Keratinocyte (primary cell): ENCODE results near the gene LGALS16. TPM values are rescaled to one million over a fixed set of nuclear protein-coding genes. Genes with fewer than 3 reads are reported as not detected.
A peak's percentile ranks its signal among the peaks of the same experiment; 100 is the strongest.
"Not testable (repeated sequence)": the region's sequence is repeated elsewhere in the genome, so short reads cannot be mapped to it uniquely, and the experiment has no call there.

Experiments used
- DNase-seq: peaks from one replicate; pipeline ENCODE4 v3.0.0-alpha.2; 2011; ENCODE audit warnings: low read depth, missing footprints, low spot score
- FAIRE-seq: peaks from 2 replicates; lab custom pipeline; 2011; peaks lifted over from hg19 to GRCh38; lab: Jason Lieb, UNC
- H2AFZ ChIP-seq: 2 replicates; pipeline ENCODE4 v1.6.0; 2012; ENCODE audit warnings: low read length, control low read depth, inconsistent platforms; ENCODE audit not compliant: control insufficient read depth
- H3K27ac ChIP-seq: 2 replicates; pipeline ENCODE4 v1.5.1; 2011; ENCODE audit warnings: low read length; ENCODE audit not compliant: control insufficient read depth, insufficient read depth
- H3K27me3 ChIP-seq: 3 replicates; pipeline ENCODE4 v1.6.0; 2011; ENCODE audit warnings: low read length; ENCODE audit not compliant: control insufficient read depth, insufficient read depth; ENCODE audit errors: extremely low read depth
- H3K36me3 ChIP-seq, 2 experiments: 2 replicates in 1 of 2; 3 replicates in 1 of 2; pipeline ENCODE4 v1.5.1; 2011; ENCODE audit warnings: low read length in 2 of 2, mild to moderate bottlenecking in 1 of 2; ENCODE audit not compliant: control insufficient read depth in 2 of 2, insufficient read depth in 2 of 2; ENCODE audit errors: extremely low read depth in 1 of 2
- H3K4me1 ChIP-seq: 3 replicates; pipeline ENCODE4 v1.5.1; 2011; ENCODE audit warnings: low read length; ENCODE audit not compliant: control insufficient read depth, insufficient read depth; ENCODE audit errors: extremely low read depth
- H3K4me2 ChIP-seq: 3 replicates; pipeline ENCODE4 v1.6.0; 2011; ENCODE audit warnings: low read depth, low read length; ENCODE audit not compliant: control insufficient read depth, insufficient read depth; ENCODE audit errors: extremely low read depth
- H3K4me3 ChIP-seq, 3 experiments: fragments of 200-600 bp in 1 of 3; sonication (generic) in 1 of 3; 2 replicates in 2 of 3; 3 replicates in 1 of 3; pipeline ENCODE4 v1.5.1; 2011 to 2016; ENCODE audit warnings: low read length in 3 of 3, mild to moderate bottlenecking in 3 of 3, control low read depth in 2 of 3, inconsistent platforms in 1 of 3, low read depth in 1 of 3, mixed read lengths in 1 of 3, mixed run types in 1 of 3, moderate library complexity in 1 of 3; ENCODE audit not compliant: control insufficient read depth in 2 of 3, insufficient read depth in 2 of 3; ENCODE audit errors: extremely low read depth in 1 of 3
- H3K79me2 ChIP-seq: 2 replicates; pipeline ENCODE4 v1.6.0; 2012; ENCODE audit warnings: low read length; ENCODE audit not compliant: control insufficient read depth, insufficient read depth
- H3K9ac ChIP-seq: 3 replicates; pipeline ENCODE4 v1.6.0; 2011; ENCODE audit warnings: low read length; ENCODE audit not compliant: control insufficient read depth, insufficient read depth; ENCODE audit errors: extremely low read depth
- H3K9me1 ChIP-seq: 3 replicates; pipeline ENCODE4 v1.6.0; 2011; ENCODE audit warnings: low read length; ENCODE audit not compliant: control insufficient read depth, insufficient read depth; ENCODE audit errors: extremely low read depth
- H3K9me3 ChIP-seq: 2 replicates; pipeline ENCODE4 v1.5.1; 2012; ENCODE audit warnings: low read depth, low read length; ENCODE audit not compliant: control insufficient read depth
- H4K20me1 ChIP-seq: 3 replicates; pipeline ENCODE4 v1.6.0; 2011; ENCODE audit warnings: low read length; ENCODE audit not compliant: control insufficient read depth, insufficient read depth; ENCODE audit errors: extremely low read depth
- CTCF ChIP-seq, 3 experiments: IDR thresholded peaks in 1 of 3; conservative IDR thresholded peaks in 1 of 3; optimal IDR thresholded peaks in 1 of 3; 2 replicates in 2 of 3; 3 replicates in 1 of 3; pipeline versions ENCODE3 to v1.5.1; 2011; ENCODE audit warnings: low read length in 3 of 3, mild to moderate bottlenecking in 3 of 3, moderate library complexity in 2 of 3, control low read depth in 1 of 3, inconsistent platforms in 1 of 3; ENCODE audit not compliant: insufficient read depth in 2 of 3; ENCODE audit errors: extremely low read depth in 1 of 3
- EZH2 ChIP-seq: IDR thresholded peaks from one replicate; pipeline ENCODE4 v1.6.1; 2012; ENCODE audit warnings: inconsistent platforms, mild to moderate bottlenecking, low read length, moderate library complexity
- dilution Hi-C: fragments of 300-500 bp; cut with MboI; formaldehyde crosslinking; loops from one replicate; pipeline ENCODE4 v1.7.0; 2020; ENCODE audit warnings: low sequenced_read_pairs; ENCODE audit not compliant: extremely low pct_ligation_motif_present
- polyA plus RNA-seq, 5 experiments: library from polyadenylated mRNA; depleted of rRNA in 3 of 5; stranded (reverse) in 3 of 5; stranded (forward) in 1 of 5; unstranded in 1 of 5; fragments of >200 nt; gene quantifications; 1 replicate in 1 of 5; 2 replicates in 3 of 5; 3 replicates in 1 of 5; pipeline versions ENCODE4 v1.2.1 to v1.2.3, GENCODE V29; 2011 to 2012; ENCODE audit warnings: missing spikeins in 2 of 5, low read depth in 1 of 5, low replicate concordance in 1 of 5

Gene LGALS16
- polyA plus RNA-seq, 1 donor (not counting 4 experiments of a cell fraction or from before 2014, with no cell fraction given): not detected

DNA sequence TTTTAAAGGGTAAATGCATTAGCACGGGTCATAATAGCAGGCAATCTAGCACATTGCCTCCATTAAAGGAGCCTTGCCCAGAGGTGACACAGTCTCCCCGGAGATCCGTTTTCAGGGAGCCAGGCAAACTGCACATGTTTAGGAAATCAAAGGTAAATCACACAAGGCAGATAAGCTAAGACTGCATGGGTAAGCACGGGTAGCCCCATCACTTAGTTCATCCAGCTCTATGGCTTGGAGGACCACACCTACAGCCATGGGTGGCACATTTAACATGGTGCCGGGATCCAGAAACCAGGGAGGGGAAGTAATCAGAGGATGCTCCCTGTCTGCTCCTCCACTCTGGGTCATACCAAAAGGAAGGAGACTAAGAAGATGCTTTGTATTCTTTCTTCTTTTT lies 16.8 kb downstream of the LGALS16 start:
- no peaks in the 10 kb centered on the region for H4K20me1 ChIP-seq
- no peaks in the 10 kb centered on the region for H3K27me3 ChIP-seq
- FAIRE-seq (no peak), DNase-seq (no peak)
- no peaks in the 10 kb centered on the region for H3K79me2 ChIP-seq
- H3K4me3 ChIP-seq: no peak overlapping the region
- dilution Hi-C loops: no loop called here
- no peak overlapping the region for H3K27ac ChIP-seq
- no peaks in the 10 kb centered on the region for H3K9me3 ChIP-seq
- H3K36me3 ChIP-seq: no peaks in the 10 kb centered on the region
- TF ChIP-seq EZH2 (no peak), CTCF (optimal IDR thresholded peaks at IDR 0.05 in 1 of 3, IDR thresholded peaks at IDR 0.05 in 1 of 3, conservative IDR thresholded peaks at IDR 0.05 in 1 of 3; ENCODE audit: extremely low read depth in 1 of 3, insufficient read depth in 2 of 3, low read length in 3 of 3) (no peak)
- no peak overlapping the region for H3K9ac ChIP-seq
- no peaks in the 10 kb centered on the region for H3K9me1 ChIP-seq
- H3K4me1 ChIP-seq: no peaks in the 10 kb centered on the region
- no peak overlapping the region for H3K4me2 ChIP-seq
- H2AFZ ChIP-seq: no peak overlapping the region

DNA sequence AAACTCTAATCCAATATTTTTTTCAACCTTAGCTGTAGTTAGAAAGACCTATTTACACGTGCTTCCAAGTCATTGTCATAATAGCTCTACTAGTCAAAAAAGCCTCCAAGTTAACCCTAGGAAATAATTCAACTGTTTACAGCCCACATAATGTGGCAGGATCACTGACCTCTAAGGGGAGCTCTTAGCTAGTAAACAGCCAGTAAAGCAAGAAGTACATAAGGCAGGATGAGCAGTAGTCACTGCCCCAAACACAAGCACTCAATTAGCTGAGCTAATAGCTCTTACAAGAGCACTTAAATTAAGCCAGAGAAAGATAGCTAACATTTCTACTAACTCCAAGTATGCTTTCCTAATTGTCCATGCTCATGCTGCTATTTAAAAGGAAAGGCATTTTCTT lies 18.1 kb downstream of the LGALS16 start:
- H3K4me3 ChIP-seq, H4K20me1 ChIP-seq, H3K27ac ChIP-seq, H3K79me2 ChIP-seq, H3K36me3 ChIP-seq, FAIRE-seq, DNase-seq, H3K9me1 ChIP-seq, H3K9me3 ChIP-seq, dilution Hi-C loops, H3K9ac ChIP-seq, H3K4me2 ChIP-seq, H3K4me1 ChIP-seq, H3K27me3 ChIP-seq, H2AFZ ChIP-seq: not testable (repeated sequence)
- peak in 1 of 3 experiments; percentile 18 for TF ChIP-seq CTCF (optimal IDR thresholded peaks at IDR 0.05 in 1 of 3, IDR thresholded peaks at IDR 0.05 in 1 of 3, conservative IDR thresholded peaks at IDR 0.05 in 1 of 3; ENCODE audit: extremely low read depth in 1 of 3, insufficient read depth in 2 of 3, low read length in 3 of 3)
